Calu3 (cell line): ENCODE results near the gene MTHFD1. TPM values are rescaled to one million over a fixed set of nuclear protein-coding genes. Genes with fewer than 3 reads are reported as not detected.

ENCODE experiments used
- Bru-seq: library from RNA; stranded (reverse); fragments of 400-500 nt; gene quantifications from one replicate; lab custom pipeline; 2021; lab: Mats Ljungman, UMichigan
- BruChase-seq, 2 experiments: library from RNA; stranded (reverse); fragments of 400-500 nt; gene quantifications; one replicate each; lab custom pipeline; 2021; lab: Mats Ljungman, UMichigan
- BruUV-seq: library from RNA; stranded (reverse); fragments of 400-500 nt; replicated peaks from 2 replicates; lab custom pipeline; 2021; lab: Mats Ljungman, UMichigan
- CTCF ChIA-PET: fragments of 300-600 bp; sonication (Branson Sonifier 250); formaldehyde crosslinking; loops from one replicate; lab custom pipeline; 2022; ENCODE audit warnings: antibody characterized with exemption; lab: Charles Lee
- DNase-seq: peaks from one replicate; pipeline ENCODE4 v3.0.0; 2022
- H3K27ac Mint-ChIP-seq: one replicate; pipeline ENCODE4 v1.8.0; 2022; ENCODE audit warnings: mixed read lengths; ENCODE audit not compliant: unreplicated experiment
- H3K27me3 Mint-ChIP-seq: one replicate; pipeline ENCODE4 v1.8.0; 2022; ENCODE audit warnings: mixed read lengths; ENCODE audit not compliant: unreplicated experiment
- H3K36me3 Mint-ChIP-seq: one replicate; pipeline ENCODE4 v1.8.0; 2022; ENCODE audit warnings: mild to moderate bottlenecking, moderate library complexity, mixed read lengths; ENCODE audit not compliant: insufficient read depth, unreplicated experiment
- H3K4me1 Mint-ChIP-seq: one replicate; pipeline ENCODE4 v1.8.0; 2022; ENCODE audit warnings: mild to moderate bottlenecking, low read depth, mixed read lengths; ENCODE audit not compliant: unreplicated experiment
- H3K4me3 Mint-ChIP-seq: one replicate; pipeline ENCODE4 v1.8.0; 2022; ENCODE audit warnings: mild to moderate bottlenecking, low read depth, moderate library complexity, mixed read lengths; ENCODE audit not compliant: unreplicated experiment
- H3K9me3 Mint-ChIP-seq: one replicate; pipeline ENCODE4 v1.8.0; 2022; ENCODE audit warnings: low read depth, mixed read lengths; ENCODE audit not compliant: unreplicated experiment
- CTCF ChIP-seq: fragments of 200-600 bp; IDR thresholded peaks from one replicate; pipeline ENCODE4 v1.8.0; 2022; ENCODE audit warnings: antibody characterized with exemption; ENCODE audit not compliant: unreplicated experiment
- intact Hi-C: fragments of 100-400 bp; cut with micrococcal nuclease; formaldehyde crosslinking; loops from one replicate; pipeline ENCODE4 v1.10.0; 2022; ENCODE audit not compliant: unreplicated experiment
- long read RNA-seq: library from polyadenylated mRNA; stranded (forward); transcript quantifications from one replicate; pipeline ENCODE4 v2.0.0, GENCODE V29; 2022
- total RNA-seq: library from RNA; stranded (reverse); gene quantifications from 2 replicates; pipeline ENCODE4 v1.2.3, GENCODE V29; 2022

The MTHFD1 gene
- 155 and 164 TPM in 2 replicates for total RNA-seq
- Bru-seq, nascent RNA: percentile 79 among the genes with signal in this experiment
- BruChase-seq, experiment 1, labeled RNA remaining after a 6-hour chase: percentile 80 among the genes with signal in this experiment
- BruChase-seq, experiment 2, labeled RNA remaining after a 2-hour chase: percentile 73 among the genes with signal in this experiment
- long read RNA-seq, full-length matches to known transcripts: 155 of 202 reads
- long read RNA-seq, partial matches to known transcripts: 22 of 202 reads
- long read RNA-seq, other reads (novel, unspliced or antisense): 25 of 202 reads

- H3K27ac Mint-ChIP-seq: peak within 1 kb of the TSS; percentile 77
- no TSS peak for BruUV-seq
- intact Hi-C loops: no loop called here
- no peaks in the 10 kb centered on the region for H3K9me3 Mint-ChIP-seq
- H3K27me3 Mint-ChIP-seq: no peaks in the 10 kb centered on the region
- TF ChIP-seq CTCF: no peak
- peaks cover 41% of the 10 kb centered on the region for H3K36me3 Mint-ChIP-seq
- DNase-seq: peak; percentile 97
- CTCF ChIA-PET: interaction anchor here (0.7 to 1.7 kb wide), 6 partner anchors 11 to 97 kb away, joined by 3 to 7 read pairs (median 3); no protein-coding TSS in a partner anchor
- H3K4me3 Mint-ChIP-seq: peak within 1 kb of the TSS; percentile 85
- peaks cover 18% of the 10 kb centered on the region for H3K4me1 Mint-ChIP-seq
Measured at GRCh38 chr14:64387782-64388532, at the start of gene MTHFD1. Gene MTHFD1 (plus strand): TSS chr14:64388353. CDS start chr14:64388428, 75 bp downstream.

DNA sequence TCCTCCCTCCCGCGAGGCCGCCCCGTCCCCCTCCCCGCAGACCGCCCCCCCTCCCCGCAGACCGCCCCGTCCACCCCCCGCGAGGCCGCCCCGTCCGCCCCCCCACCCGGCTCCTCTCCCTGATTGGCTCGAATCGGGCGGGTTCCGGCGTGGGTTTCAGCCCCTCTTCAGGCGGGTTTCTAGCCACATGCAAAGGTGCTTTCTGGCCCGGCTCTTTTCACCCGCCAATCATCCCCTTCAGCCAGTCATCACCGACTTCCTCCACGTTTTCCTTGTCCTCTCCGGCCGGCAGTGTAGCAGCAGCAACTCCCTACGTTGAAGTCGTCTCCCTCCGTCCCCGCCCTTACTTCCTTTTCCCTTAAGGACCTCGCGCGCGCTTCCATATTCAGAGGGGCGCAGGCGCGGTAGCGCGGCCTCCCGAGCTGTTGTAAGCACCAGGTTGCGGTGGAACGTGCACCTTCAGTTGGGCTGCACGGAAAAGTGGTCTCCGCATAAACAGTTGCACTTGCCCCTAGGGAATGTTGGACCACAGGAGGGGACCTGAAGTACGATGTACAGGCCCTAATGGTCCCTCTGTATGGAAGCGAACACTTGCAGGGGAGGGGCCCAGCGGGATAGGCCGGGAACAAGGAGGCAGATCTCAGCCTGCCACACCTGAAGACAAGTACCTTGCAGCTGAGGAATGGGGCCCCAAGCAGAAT lies 49.4 kb upstream of the MTHFD1 start:
- H3K36me3 Mint-ChIP-seq: peaks cover 16% of the 10 kb centered on the region
- no peak for TF ChIP-seq CTCF
- intact Hi-C loops: no loop called here
- H3K4me3 Mint-ChIP-seq: peak overlapping the region; percentile 88
- DNase-seq: peak; percentile 93
- no peaks in the 10 kb centered on the region for H3K27me3 Mint-ChIP-seq
- peak overlapping the region; percentile 78 for H3K27ac Mint-ChIP-seq
- CTCF ChIA-PET: interaction anchor here (0.9 to 1.4 kb wide), 2 partner anchors 35 to 140 kb away, joined by 3 to 5 read pairs; no protein-coding TSS in a partner anchor
- peaks cover 12% of the 10 kb centered on the region for H3K4me1 Mint-ChIP-seq
- peaks cover 6% of the 10 kb centered on the region for H3K9me3 Mint-ChIP-seq
- no TSS peak for BruUV-seq

GRCh38 chr14:64340560-64341196 lies 47.5 kb upstream of the MTHFD1 start:
- no peak overlapping the region for H3K4me3 Mint-ChIP-seq
- peaks cover 12% of the 10 kb centered on the region for H3K4me1 Mint-ChIP-seq
- no peak for TF ChIP-seq CTCF
- intact Hi-C loops: loop anchor here (5.0 kb wide), 1 partner anchor 297 kb away; no protein-coding TSS in a partner anchor
- no TSS peak for BruUV-seq
- peaks cover 6% of the 10 kb centered on the region for H3K9me3 Mint-ChIP-seq
- CTCF ChIA-PET: no interaction called here
- no peaks in the 10 kb centered on the region for H3K27me3 Mint-ChIP-seq
- peak overlapping the region; percentile 52 for H3K27ac Mint-ChIP-seq
- peaks cover 16% of the 10 kb centered on the region for H3K36me3 Mint-ChIP-seq
- DNase-seq: no peak

- no peaks in the 10 kb centered on the region for H3K36me3 Mint-ChIP-seq
- H3K27ac Mint-ChIP-seq: no peak overlapping the region
- H3K4me3 Mint-ChIP-seq: no peak overlapping the region
- BruUV-seq: no TSS peak
- CTCF ChIA-PET: no interaction called here
- DNase-seq: no peak
- H3K9me3 Mint-ChIP-seq: no peaks in the 10 kb centered on the region
- TF ChIP-seq CTCF: no peak
- no peaks in the 10 kb centered on the region for H3K4me1 Mint-ChIP-seq
- intact Hi-C loops: no loop called here
- H3K27me3 Mint-ChIP-seq: no peaks in the 10 kb centered on the region
Measured at GRCh38 chr14:64347748-64348147, 40.4 kb upstream of the MTHFD1 start.
